Measurements from ENCODE around the gene HAUS3. TPM values are rescaled to one million over a fixed set of nuclear protein-coding genes. Genes with fewer than 3 reads are reported as not detected.

HAUS3 gene
- polyA plus RNA-seq, 3 donors: 4.4 to 5.5 (median 5.0) TPM

DNA sequence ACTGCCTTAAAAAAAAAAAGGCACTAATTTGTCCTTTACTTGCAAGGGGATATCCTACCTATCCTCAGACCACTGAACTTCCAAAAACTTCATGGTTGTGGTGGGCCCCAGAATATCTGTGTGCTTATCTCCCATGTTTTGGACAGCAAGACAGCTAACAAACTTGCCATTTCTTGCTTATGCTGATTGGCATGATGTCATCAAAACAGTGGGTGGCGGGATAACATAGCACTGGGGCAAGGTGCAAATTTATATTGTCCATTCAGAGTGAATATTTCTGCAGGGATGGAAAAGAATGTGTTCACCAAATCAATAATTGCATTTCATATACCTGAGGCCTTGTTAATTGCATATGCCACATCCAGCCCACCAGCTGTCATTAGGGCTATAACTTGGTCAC, 23.5 kb downstream of the HAUS3 start:
- H3K27ac Mint-ChIP-seq: no peak overlapping the region
- TF ChIP-seq, protein P1, sequence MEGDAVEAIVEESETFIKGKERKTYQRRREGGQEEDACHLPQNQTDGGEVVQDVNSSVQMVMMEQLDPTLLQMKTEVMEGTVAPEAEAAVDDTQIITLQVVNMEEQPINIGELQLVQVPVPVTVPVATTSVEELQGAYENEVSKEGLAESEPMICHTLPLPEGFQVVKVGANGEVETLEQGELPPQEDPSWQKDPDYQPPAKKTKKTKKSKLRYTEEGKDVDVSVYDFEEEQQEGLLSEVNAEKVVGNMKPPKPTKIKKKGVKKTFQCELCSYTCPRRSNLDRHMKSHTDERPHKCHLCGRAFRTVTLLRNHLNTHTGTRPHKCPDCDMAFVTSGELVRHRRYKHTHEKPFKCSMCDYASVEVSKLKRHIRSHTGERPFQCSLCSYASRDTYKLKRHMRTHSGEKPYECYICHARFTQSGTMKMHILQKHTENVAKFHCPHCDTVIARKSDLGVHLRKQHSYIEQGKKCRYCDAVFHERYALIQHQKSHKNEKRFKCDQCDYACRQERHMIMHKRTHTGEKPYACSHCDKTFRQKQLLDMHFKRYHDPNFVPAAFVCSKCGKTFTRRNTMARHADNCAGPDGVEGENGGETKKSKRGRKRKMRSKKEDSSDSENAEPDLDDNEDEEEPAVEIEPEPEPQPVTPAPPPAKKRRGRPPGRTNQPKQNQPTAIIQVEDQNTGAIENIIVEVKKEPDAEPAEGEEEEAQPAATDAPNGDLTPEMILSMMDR (IDR thresholded peaks at IDR 0.05): no peak
- peaks cover 5% of the 10 kb centered on the region for H3K4me1 Mint-ChIP-seq
- H3K36me3 Mint-ChIP-seq: peaks cover 13 to 21% of the 10 kb centered on the region in 2 donors
- Histone ChIP-seq H4K20me1 (ENCODE audit: insufficient read depth, low read length) (no peaks in the 10 kb centered on the region), H3K79me2 (ENCODE audit: insufficient read depth, low read length) (no peaks in the 10 kb centered on the region), H3K27me3 (ENCODE audit: control insufficient read depth in 2 of 2, insufficient read depth in 2 of 2, low read length in 2 of 2) (no peaks in the 10 kb centered on the region), H3K36me3 (replicated peaks in 1 of 2; ENCODE audit: control insufficient read depth in 1 of 2, insufficient read depth in 2 of 2, low read length in 2 of 2) (peaks cover 9 to 11% of the 10 kb centered on the region in 2 donors), H3K9ac (ENCODE audit: insufficient read depth, low read length, poor library complexity, severe bottlenecking) (no peak overlapping the region), H3K4me2 (replicated peaks; ENCODE audit: extremely low read depth, low read length, poor library complexity, severe bottlenecking) (no peak overlapping the region), H3K27ac (ENCODE audit: low read depth in 1 of 2, low read length in 2 of 2) (no peak overlapping the region), H2AFZ (ENCODE audit: insufficient read depth, low read depth, low read length, poor library complexity, severe bottlenecking) (no peak overlapping the region), H3K4me1 (ENCODE audit: control insufficient read depth in 1 of 2, insufficient read depth in 2 of 2, low read length in 2 of 2) (no peaks in the 10 kb centered on the region), H3K4me3 (replicated peaks in 1 of 3; ENCODE audit: low read depth in 2 of 3, low read length in 3 of 3) (no peak overlapping the region), H3K9me3 (replicated peaks in 1 of 2; ENCODE audit: control insufficient read depth in 1 of 2, insufficient read depth in 1 of 2, low read length in 2 of 2) (no peaks in the 10 kb centered on the region)
- no peak for DNase-seq
- intact Hi-C loops (cut with micrococcal nuclease): no loop called here
- WGBS (ENCODE audit: insufficient coverage): no CpG with 5 or more reads among the region's 1 CpG
- H3K9me3 Mint-ChIP-seq: no peaks in the 10 kb centered on the region
- peaks cover 0 to 3% (median 2%) of the 10 kb centered on the region in 3 donors for H3K27me3 Mint-ChIP-seq (ENCODE audit: low read depth in 3 of 3)
- no peak overlapping the region for H3K4me3 Mint-ChIP-seq

DNA sequence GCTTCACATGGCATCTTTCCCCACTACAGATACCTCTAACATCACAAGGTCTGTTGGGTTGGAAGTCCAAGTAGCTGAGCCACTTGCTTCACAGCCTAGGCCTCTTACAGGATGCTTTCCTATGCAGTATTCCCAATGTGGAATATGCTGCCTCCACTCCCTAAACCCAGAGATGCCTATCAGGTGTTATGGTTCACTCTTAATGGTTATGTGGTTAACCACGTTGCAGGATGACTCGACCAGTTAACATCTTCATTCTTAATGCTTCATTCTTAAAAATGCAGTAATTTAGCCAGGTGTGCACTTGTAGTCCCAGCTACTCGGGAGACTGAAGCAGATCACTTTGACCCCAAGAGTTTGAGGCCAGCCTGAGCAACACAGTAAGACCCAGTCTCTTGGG, 24.2 kb downstream of the HAUS3 start:
- Histone ChIP-seq H3K4me2 (replicated peaks; ENCODE audit: extremely low read depth, low read length, poor library complexity, severe bottlenecking) (no peak overlapping the region), H3K4me3 (replicated peaks in 1 of 3; ENCODE audit: low read depth in 2 of 3, low read length in 3 of 3) (no peak overlapping the region), H3K36me3 (replicated peaks in 1 of 2; ENCODE audit: control insufficient read depth in 1 of 2, insufficient read depth in 2 of 2, low read length in 2 of 2) (peaks cover 2 to 4% of the 10 kb centered on the region in 2 donors), H2AFZ (ENCODE audit: insufficient read depth, low read depth, low read length, poor library complexity, severe bottlenecking) (no peak overlapping the region), H3K9ac (ENCODE audit: insufficient read depth, low read length, poor library complexity, severe bottlenecking) (no peak overlapping the region), H3K9me3 (replicated peaks in 1 of 2; ENCODE audit: control insufficient read depth in 1 of 2, insufficient read depth in 1 of 2, low read length in 2 of 2) (no peaks in the 10 kb centered on the region), H3K27me3 (ENCODE audit: control insufficient read depth in 2 of 2, insufficient read depth in 2 of 2, low read length in 2 of 2) (no peaks in the 10 kb centered on the region), H3K4me1 (ENCODE audit: control insufficient read depth in 1 of 2, insufficient read depth in 2 of 2, low read length in 2 of 2) (no peaks in the 10 kb centered on the region), H4K20me1 (ENCODE audit: insufficient read depth, low read length) (no peaks in the 10 kb centered on the region), H3K27ac (ENCODE audit: low read depth in 1 of 2, low read length in 2 of 2) (no peak overlapping the region), H3K79me2 (ENCODE audit: insufficient read depth, low read length) (no peaks in the 10 kb centered on the region)
- no peaks in the 10 kb centered on the region for H3K9me3 Mint-ChIP-seq
- peaks cover 5% of the 10 kb centered on the region for H3K4me1 Mint-ChIP-seq
- intact Hi-C loops (cut with micrococcal nuclease): no loop called here
- H3K27me3 Mint-ChIP-seq (ENCODE audit: low read depth in 3 of 3): peaks cover 0 to 3% (median 3%) of the 10 kb centered on the region in 3 donors
- no peak overlapping the region for H3K4me3 Mint-ChIP-seq
- no peak overlapping the region for H3K27ac Mint-ChIP-seq
- TF ChIP-seq, protein P1 (IDR thresholded peaks at IDR 0.05): no peak
- no peak for DNase-seq
- H3K36me3 Mint-ChIP-seq: peaks cover 7 to 14% of the 10 kb centered on the region in 2 donors
- 78% methylated on average over 1 of the region's 3 CpGs for WGBS (ENCODE audit: insufficient coverage)
